Activated CD8-positive, alpha-beta memory T cell treated with anti-CD3 and anti-CD28 coated beads for 48 hours (primary cell): ENCODE results near the gene ASB10.

Source experiments
- DNase-seq, 3 experiments: peaks; one replicate each; pipeline ENCODE4 v3.0.0-alpha.2; 2020; ENCODE audit warnings: low read depth in 2 of 3, low spot score in 2 of 3

Gene ASB10

GRCh38 chr7:151135866-151136843 lies 50.9 kb downstream of the ASB10 start:
- no peak for DNase-seq

GRCh38 chr7:151135525-151135845 lies 51.6 kb downstream of the ASB10 start:
- DNase-seq: no peak

- no peak for DNase-seq
Observed at GRCh38 chr7:151134743-151135524, 52.1 kb downstream of the ASB10 start.

- DNase-seq: no peak
Observed at GRCh38 chr7:151133986-151134742, 52.9 kb downstream of the ASB10 start.

DNA sequence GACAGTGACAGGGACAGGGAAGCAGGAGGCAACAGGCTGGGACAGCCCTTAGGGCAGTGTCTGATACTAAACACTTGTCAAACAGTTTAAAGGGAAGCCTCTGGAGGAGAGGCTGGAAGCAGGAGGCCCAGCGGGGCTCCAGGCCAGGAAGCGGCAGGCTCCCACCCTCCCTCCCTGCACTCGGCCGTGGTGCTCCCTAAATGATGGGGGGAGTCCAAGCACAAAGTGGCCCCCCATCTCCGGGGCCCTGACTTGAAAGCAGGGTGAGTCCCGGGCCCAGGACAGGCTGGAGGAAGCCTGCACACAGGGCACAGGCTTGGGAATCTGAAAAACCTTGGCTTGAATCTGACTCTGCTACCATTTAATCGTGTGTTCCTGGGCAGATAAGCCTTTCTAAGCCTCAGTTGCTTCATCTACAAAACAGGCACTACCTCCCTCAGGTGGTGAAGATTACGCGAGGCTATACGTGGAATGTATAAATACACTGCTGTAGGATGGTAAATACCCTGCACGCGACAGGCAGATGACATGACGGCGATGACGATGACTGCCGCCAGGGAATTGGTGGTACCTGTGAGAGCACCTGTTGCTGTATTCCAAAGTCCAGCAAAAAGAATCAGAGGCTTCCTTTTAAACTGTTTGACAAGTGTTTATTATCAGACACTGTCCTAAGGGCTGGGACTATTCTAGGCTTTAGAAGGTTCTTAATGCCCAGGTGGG lies 53.6 kb downstream of the ASB10 start:
- DNase-seq: no peak

GRCh38 chr7:151132461-151133205 lies 54.4 kb downstream of the ASB10 start:
- DNase-seq: no peak

DNA sequence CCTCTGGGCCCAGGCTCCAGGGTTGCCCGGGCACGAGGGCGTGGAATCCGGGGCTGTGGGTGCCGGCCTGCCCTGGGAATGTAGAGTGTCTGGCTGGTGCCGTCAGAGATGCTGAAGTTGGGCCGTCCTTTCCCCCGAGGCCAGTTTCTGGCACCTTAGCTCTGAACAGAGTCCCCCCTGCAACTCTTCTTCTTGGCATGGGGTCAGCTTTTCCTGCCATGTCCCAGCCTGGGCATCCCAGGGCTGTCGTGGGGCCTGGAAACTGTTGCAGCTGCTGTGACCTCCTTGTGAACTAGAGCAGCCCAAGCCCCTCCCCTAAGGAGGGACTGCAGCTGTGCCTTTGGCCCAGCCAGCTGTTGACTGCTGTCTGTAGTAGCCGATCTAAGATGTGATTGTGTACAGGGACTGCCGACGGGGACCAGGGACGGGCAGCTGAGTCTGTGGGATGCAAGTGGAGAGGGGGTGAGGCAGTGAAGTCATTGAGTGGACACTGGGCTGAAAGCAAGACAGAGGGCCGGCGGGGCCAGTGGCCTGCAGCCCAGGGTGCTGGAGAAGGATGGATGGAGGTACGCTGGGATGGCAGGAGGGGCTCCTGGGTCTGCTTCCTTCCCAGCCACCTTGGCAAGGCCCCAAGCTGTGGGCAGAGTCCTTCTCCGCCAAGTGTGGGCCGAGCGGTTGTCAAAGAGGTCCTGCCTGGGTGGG lies 55.3 kb downstream of the ASB10 start:
- no peak for DNase-seq

GRCh38 chr7:151131224-151131591 lies 55.8 kb downstream of the ASB10 start:
- DNase-seq: no peak

DNA sequence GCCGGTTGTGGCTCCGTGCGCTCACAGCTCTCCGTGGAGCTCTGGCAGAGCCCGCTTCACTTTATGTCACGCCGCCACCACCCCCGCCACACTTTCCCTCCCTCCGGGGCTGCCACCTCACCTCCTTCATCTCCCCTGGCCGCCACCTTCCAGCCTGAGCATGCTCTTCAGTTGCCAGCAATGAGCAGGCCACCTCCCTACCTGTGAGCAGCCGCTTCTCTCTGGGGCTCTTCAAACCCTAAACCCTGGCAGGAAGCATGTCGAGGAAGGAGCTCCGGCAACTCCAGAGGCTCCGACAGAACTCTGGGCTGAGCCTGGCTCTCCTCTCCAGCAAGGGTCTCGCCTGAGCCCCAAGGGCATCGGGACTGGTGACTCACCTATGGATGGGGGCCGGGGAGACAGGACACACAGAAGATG lies 56.3 kb downstream of the ASB10 start:
- DNase-seq: no peak

- no peak for DNase-seq
Observed at GRCh38 chr7:151129960-151130591, 57.0 kb downstream of the ASB10 start.

GRCh38 chr7:151129117-151129959 lies 57.7 kb downstream of the ASB10 start:
- no peak for DNase-seq

DNA sequence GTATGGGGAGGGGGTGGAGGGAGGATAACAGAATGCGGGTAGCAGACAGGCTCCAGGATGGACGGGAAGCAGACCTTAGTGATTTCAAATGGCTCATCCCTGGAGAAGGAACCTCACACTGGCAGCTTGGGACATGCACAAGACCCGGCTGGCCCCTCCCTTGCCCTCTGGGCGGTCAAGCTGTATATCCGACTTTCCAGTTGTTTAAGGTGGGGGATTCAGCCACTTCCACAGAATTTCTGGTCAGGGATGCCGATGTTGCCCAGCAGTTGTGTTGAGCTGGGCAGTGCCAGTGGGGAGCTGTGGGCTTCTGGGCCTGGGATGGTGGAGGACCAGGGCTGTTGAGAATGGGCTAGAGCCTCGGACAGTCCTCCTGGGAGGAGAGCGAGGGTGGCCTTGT lies 58.3 kb downstream of the ASB10 start:
- no peak for DNase-seq

- no peak for DNase-seq
Observed at GRCh38 chr7:151128144-151128543, 58.9 kb downstream of the ASB10 start.

DNA sequence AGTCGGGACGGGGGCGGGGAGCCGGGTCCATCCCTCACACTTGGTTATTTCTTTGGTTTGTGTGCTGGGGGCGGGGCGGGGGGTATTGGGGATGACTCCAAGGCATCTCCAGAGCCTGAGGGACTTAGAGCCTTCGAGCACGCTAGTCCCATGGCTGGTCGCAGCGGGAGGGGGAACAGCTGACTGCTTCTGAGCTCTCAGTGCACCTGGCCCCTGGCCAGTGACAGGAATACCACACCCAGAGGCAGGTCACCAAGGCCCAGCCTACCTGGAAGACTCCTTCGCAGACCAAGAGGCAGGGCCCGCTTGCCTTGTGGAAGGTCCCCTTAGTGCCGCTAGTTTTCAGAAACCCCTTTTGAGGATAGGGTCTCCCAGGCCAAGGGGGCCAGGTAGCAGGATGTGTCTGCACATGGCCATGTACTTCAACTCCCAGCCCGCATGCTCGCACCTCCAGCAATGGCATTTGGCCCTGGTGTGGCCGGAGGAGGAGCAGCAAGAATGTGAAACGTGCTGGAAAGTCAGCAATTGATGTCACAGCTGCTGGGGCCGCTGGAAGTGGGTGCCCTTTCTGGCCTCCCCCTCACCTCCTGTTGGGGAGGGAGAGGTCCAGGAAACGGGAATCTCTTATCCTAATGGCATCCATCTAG lies 60.4 kb downstream of the ASB10 start:
- no peak for DNase-seq

DNA sequence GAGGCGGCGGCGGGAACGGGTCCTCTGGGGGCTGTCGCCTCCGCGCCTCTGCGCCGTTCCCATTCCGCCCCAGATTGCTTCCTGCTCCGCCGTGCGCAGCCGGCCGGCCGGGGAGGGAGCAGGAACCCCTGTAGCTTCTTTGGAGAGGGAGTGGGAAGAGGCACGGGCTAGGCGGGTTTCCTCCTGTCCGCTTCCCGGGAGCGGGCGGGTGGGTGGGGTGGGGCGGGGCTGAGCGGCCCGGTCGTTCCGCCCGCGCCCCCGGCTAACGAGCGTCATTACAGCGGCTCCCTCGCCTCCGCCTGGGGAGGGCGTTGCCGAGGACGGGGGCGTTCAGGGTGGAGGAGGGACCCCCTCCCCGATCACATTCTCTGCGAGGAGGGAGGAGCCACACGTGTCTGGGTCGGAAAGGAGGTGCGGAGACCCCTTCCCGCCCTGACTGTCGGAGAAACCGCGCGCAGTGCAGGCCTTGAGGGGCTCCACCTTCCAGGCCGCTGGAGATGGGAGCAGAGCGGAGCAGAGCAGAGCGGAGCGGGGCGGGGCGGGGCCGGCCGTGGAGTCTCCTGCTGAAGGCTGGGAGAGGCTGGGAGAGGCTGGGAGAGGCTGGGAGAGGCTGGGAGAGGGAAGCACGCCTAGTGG lies 61.1 kb downstream of the ASB10 start:
- no peak for DNase-seq
